ENCODE results near the gene CCDC77.
A peak's percentile ranks its signal among the peaks of the same experiment; 100 is the strongest.

DNA sequence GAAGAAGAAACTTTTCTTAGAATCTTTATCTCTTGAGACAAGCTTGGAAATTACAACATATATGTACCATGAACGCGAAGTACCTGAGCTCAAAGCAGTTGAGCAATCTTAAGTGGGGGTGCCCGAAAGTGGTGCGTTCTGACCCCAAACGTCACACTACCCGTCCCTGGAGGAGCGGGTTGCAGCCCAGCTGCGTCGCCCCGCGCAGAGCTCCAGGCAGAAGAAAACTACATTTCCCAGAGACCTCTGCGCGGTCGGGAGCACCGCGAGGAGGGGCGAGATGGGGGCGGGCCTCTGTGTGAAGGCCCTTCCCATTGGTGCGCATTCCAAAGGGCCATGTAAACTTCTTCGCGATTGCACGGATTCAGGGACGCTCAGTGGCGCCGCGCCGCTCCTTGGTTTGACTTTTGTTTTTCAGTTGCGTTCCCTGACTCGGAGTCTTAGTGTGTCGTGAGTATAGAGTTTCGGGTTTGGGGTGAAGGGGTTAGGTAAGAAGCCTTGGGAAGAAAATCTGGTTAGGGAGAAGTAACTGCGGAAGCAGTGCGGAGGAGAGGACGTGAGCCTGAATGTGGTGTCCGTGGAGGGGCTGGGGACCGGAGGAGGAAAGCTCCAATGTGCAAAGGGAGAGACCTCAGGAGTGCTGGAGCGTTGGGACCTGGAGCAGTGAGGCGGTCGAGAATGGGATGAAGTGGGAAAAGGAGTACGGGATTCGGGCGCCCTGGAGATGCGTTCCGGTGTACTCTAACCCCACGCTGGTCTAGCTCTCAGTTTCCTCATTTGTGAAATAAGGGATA, at the start of gene CCDC77:
- peak; percentile 21 for TF ChIP-seq CTCF (IDR thresholded peaks at IDR 0.05)
- no peak for TF ChIP-seq EZH2 (IDR thresholded peaks at IDR 0.05; ENCODE audit: borderline replicate concordance, insufficient read depth, low read depth, low read length, poor library complexity, severe bottlenecking)

Measured in B cell (primary cell).